Measurements from ENCODE around the gene PAK5.

PAK5 gene

GRCh38 chr20:9743871-9744270, 95.0 kb downstream of the PAK5 start:
- no peaks in the 10 kb centered on the region for H3K36me3 ChIP-seq (ENCODE audit: low read length)
- TF ChIP-seq CTCF (IDR thresholded peaks at IDR 0.05; ENCODE audit: insufficient read depth, low read length, poor library complexity, severe bottlenecking) (no peak), EZH2phosphoT487 (conservative IDR thresholded peaks at IDR 0.05; ENCODE audit: low read length) (no peak)
- H3K4me2 ChIP-seq (ENCODE audit: low read depth, low read length, poor library complexity, severe bottlenecking): no peak overlapping the region
- no peak overlapping the region for H2AFZ ChIP-seq (ENCODE audit: low read depth, low read length, severe bottlenecking)
- H3K79me2 ChIP-seq (ENCODE audit: insufficient read depth, low read length): no peaks in the 10 kb centered on the region
- no peaks in the 10 kb centered on the region for H4K20me1 ChIP-seq (ENCODE audit: low read depth, low read length)
- H3K9me2 ChIP-seq (replicated peaks; ENCODE audit: insufficient read depth, low read length): no peaks in the 10 kb centered on the region
- no peak overlapping the region for H3K9ac ChIP-seq (ENCODE audit: low read length)
- H3K27me3 ChIP-seq (ENCODE audit: low read length): no peaks in the 10 kb centered on the region
- no peaks in the 10 kb centered on the region for H3K9me3 ChIP-seq (ENCODE audit: insufficient read depth, low read length)
- no peak overlapping the region for H3K4me3 ChIP-seq (ENCODE audit: insufficient read depth, low read length, poor library complexity, severe bottlenecking)
- H3F3A ChIP-seq (ENCODE audit: insufficient read depth): no peaks in the 10 kb centered on the region
- no peak overlapping the region for H3K27ac ChIP-seq (ENCODE audit: low read depth, low read length)

- Histone ChIP-seq H4K20me1 (ENCODE audit: low read depth, low read length) (no peaks in the 10 kb centered on the region), H3K9ac (ENCODE audit: low read length) (no peak overlapping the region), H3K4me3 (ENCODE audit: insufficient read depth, low read length, poor library complexity, severe bottlenecking) (no peak overlapping the region), H3K4me2 (ENCODE audit: low read depth, low read length, poor library complexity, severe bottlenecking) (no peak overlapping the region), H3F3A (ENCODE audit: insufficient read depth) (no peaks in the 10 kb centered on the region), H3K79me2 (ENCODE audit: insufficient read depth, low read length) (no peaks in the 10 kb centered on the region), H3K27me3 (ENCODE audit: low read length) (no peaks in the 10 kb centered on the region), H3K27ac (ENCODE audit: low read depth, low read length) (no peak overlapping the region), H3K9me2 (replicated peaks; ENCODE audit: insufficient read depth, low read length) (no peaks in the 10 kb centered on the region), H3K9me3 (ENCODE audit: insufficient read depth, low read length) (no peaks in the 10 kb centered on the region), H3K36me3 (ENCODE audit: low read length) (no peaks in the 10 kb centered on the region), H2AFZ (ENCODE audit: low read depth, low read length, severe bottlenecking) (no peak overlapping the region)
- no peak for TF ChIP-seq EZH2phosphoT487 (conservative IDR thresholded peaks at IDR 0.05; ENCODE audit: low read length)
- TF ChIP-seq CTCF (IDR thresholded peaks at IDR 0.05; ENCODE audit: insufficient read depth, low read length, poor library complexity, severe bottlenecking): no peak
These were observed 96.1 kb downstream of the PAK5 start for GRCh38 chr20:9742821-9743220.

GRCh38 chr20:9741996-9742395, 96.9 kb downstream of the PAK5 start:
- Histone ChIP-seq H3K4me3 (ENCODE audit: insufficient read depth, low read length, poor library complexity, severe bottlenecking) (no peak overlapping the region), H3K9me3 (ENCODE audit: insufficient read depth, low read length) (no peaks in the 10 kb centered on the region), H3F3A (ENCODE audit: insufficient read depth) (no peaks in the 10 kb centered on the region), H3K9me2 (replicated peaks; ENCODE audit: insufficient read depth, low read length) (no peaks in the 10 kb centered on the region), H3K79me2 (ENCODE audit: insufficient read depth, low read length) (no peaks in the 10 kb centered on the region), H3K36me3 (ENCODE audit: low read length) (no peaks in the 10 kb centered on the region), H3K9ac (ENCODE audit: low read length) (no peak overlapping the region), H4K20me1 (ENCODE audit: low read depth, low read length) (no peaks in the 10 kb centered on the region), H3K27me3 (ENCODE audit: low read length) (no peaks in the 10 kb centered on the region), H3K27ac (ENCODE audit: low read depth, low read length) (no peak overlapping the region), H3K4me2 (ENCODE audit: low read depth, low read length, poor library complexity, severe bottlenecking) (no peak overlapping the region), H2AFZ (ENCODE audit: low read depth, low read length, severe bottlenecking) (no peak overlapping the region)
- TF ChIP-seq CTCF (IDR thresholded peaks at IDR 0.05; ENCODE audit: insufficient read depth, low read length, poor library complexity, severe bottlenecking) (no peak), EZH2phosphoT487 (conservative IDR thresholded peaks at IDR 0.05; ENCODE audit: low read length) (no peak)

Measured in SU-DHL-6 (cell line).